ENCODE results near the gene RCAN2. TPM values are rescaled to one million over a fixed set of nuclear protein-coding genes. Genes with fewer than 3 reads are reported as not detected.

The RCAN2 gene
- total RNA-seq, 1 experiment from 2014 or later, result not detected

- TF ChIP-seq CTCF (conservative IDR thresholded peaks at IDR 0.05; ENCODE audit: low read depth, low read length) (no peak), EZH2 (IDR thresholded peaks at IDR 0.05; ENCODE audit: borderline replicate concordance, low read depth, low read length, poor library complexity, severe bottlenecking) (no peak)
- Histone ChIP-seq H3K27me3 (replicated peaks; ENCODE audit: insufficient read depth, low read depth, low read length, poor library complexity) (peaks cover 13% of the 10 kb centered on the region), H3K27ac (ENCODE audit: low read depth, low read length, poor library complexity, severe bottlenecking) (no peak overlapping the region), H3K9me3 (ENCODE audit: low read depth, low read length, poor library complexity, severe bottlenecking) (no peaks in the 10 kb centered on the region), H3K4me3 (ENCODE audit: low read depth, low read length, poor library complexity, severe bottlenecking) (no peak overlapping the region), H3K36me3 (ENCODE audit: insufficient read depth, low read length, poor library complexity, severe bottlenecking) (no peaks in the 10 kb centered on the region), H3K4me1 (ENCODE audit: insufficient read depth, low read length, poor library complexity, severe bottlenecking) (no peaks in the 10 kb centered on the region)
- BruUV-seq (replicated peaks), result no TSS peak
- POLR2A ChIA-PET (ENCODE audit: low non-redundant PET), result no interaction called here
- intact Hi-C loops (cut with micrococcal nuclease; ENCODE audit: unreplicated experiment), result no loop called here
- CTCF ChIA-PET, result no interaction called here
- DNase-seq (ENCODE audit: low spot score), result no peak
Observed at GRCh38 chr6:46329568-46329967, 161.7 kb downstream of the RCAN2 start.

- H3K36me3 ChIP-seq (ENCODE audit: insufficient read depth, low read length, poor library complexity, severe bottlenecking), result no peaks in the 10 kb centered on the region
- CTCF ChIA-PET, result no interaction called here
- POLR2A ChIA-PET (ENCODE audit: low non-redundant PET), result no interaction called here
Observed at GRCh38 chr6:46327779-46328178, 163.5 kb downstream of the RCAN2 start.

GRCh38 chr6:46325561-46326530, 165.4 kb downstream of the RCAN2 start:
- peak; percentile 56 for DNase-seq (ENCODE audit: low spot score)
- no TSS peak for BruUV-seq (replicated peaks)
- Histone ChIP-seq H3K9me3 (ENCODE audit: low read depth, low read length, poor library complexity, severe bottlenecking) (no peaks in the 10 kb centered on the region), H3K27me3 (replicated peaks; ENCODE audit: insufficient read depth, low read depth, low read length, poor library complexity) (peaks cover 13% of the 10 kb centered on the region), H3K27ac (ENCODE audit: low read depth, low read length, poor library complexity, severe bottlenecking) (no peak overlapping the region), H3K4me1 (ENCODE audit: insufficient read depth, low read length, poor library complexity, severe bottlenecking) (no peaks in the 10 kb centered on the region), H3K36me3 (ENCODE audit: insufficient read depth, low read length, poor library complexity, severe bottlenecking) (no peaks in the 10 kb centered on the region), H3K4me3 (ENCODE audit: low read depth, low read length, poor library complexity, severe bottlenecking) (no peak overlapping the region)
- intact Hi-C loops (cut with micrococcal nuclease; ENCODE audit: unreplicated experiment), result no loop called here
- TF ChIP-seq CTCF (conservative IDR thresholded peaks at IDR 0.05; ENCODE audit: low read depth, low read length) (no peak), EZH2 (IDR thresholded peaks at IDR 0.05; ENCODE audit: borderline replicate concordance, low read depth, low read length, poor library complexity, severe bottlenecking) (no peak)
- ChIA-PET CTCF (no interaction called here), POLR2A (ENCODE audit: low non-redundant PET) (no interaction called here)

More at GRCh38 chr6:46327779-46328178, 163.5 kb downstream of the RCAN2 start:
- no peak for DNase-seq (ENCODE audit: low spot score)
- H3K27ac ChIP-seq (ENCODE audit: low read depth, low read length, poor library complexity, severe bottlenecking), result no peak overlapping the region
- H3K4me3 ChIP-seq (ENCODE audit: low read depth, low read length, poor library complexity, severe bottlenecking), result no peak overlapping the region
- TF ChIP-seq CTCF (conservative IDR thresholded peaks at IDR 0.05; ENCODE audit: low read depth, low read length) (no peak), EZH2 (IDR thresholded peaks at IDR 0.05; ENCODE audit: borderline replicate concordance, low read depth, low read length, poor library complexity, severe bottlenecking) (no peak)
- peaks cover 13% of the 10 kb centered on the region for H3K27me3 ChIP-seq (replicated peaks; ENCODE audit: insufficient read depth, low read depth, low read length, poor library complexity)
- intact Hi-C loops (cut with micrococcal nuclease; ENCODE audit: unreplicated experiment), result no loop called here
- no TSS peak for BruUV-seq (replicated peaks)
- no peaks in the 10 kb centered on the region for H3K4me1 ChIP-seq (ENCODE audit: insufficient read depth, low read length, poor library complexity, severe bottlenecking)
- no peaks in the 10 kb centered on the region for H3K9me3 ChIP-seq (ENCODE audit: low read depth, low read length, poor library complexity, severe bottlenecking)

All from A673 (cell line).